Mesendoderm (in vitro differentiated cells): ENCODE data around the gene TDG.
"Not testable (repeated sequence)": the region's sequence is repeated elsewhere in the genome, so short reads cannot be mapped to it uniquely, and the experiment has no call there.

ENCODE experiments used
- DNase-seq: peaks from one replicate; pipeline ENCODE4 v3.0.0; 2013
- H2AK5ac ChIP-seq: 2 replicates; pipeline ENCODE4 v1.6.1; 2013; ENCODE audit warnings: low read length, inconsistent platforms
- H2BK120ac ChIP-seq: 2 replicates; pipeline ENCODE4 v1.6.1; 2013; ENCODE audit warnings: low read depth, mild to moderate bottlenecking, low read length, moderate library complexity, mixed read lengths
- H2BK15ac ChIP-seq: replicated peaks from 2 replicates; pipeline ENCODE4 v1.6.1; 2013; ENCODE audit warnings: low read depth, mild to moderate bottlenecking, moderate library complexity
- H2BK5ac ChIP-seq: 2 replicates; pipeline ENCODE4 v1.6.1; 2013; ENCODE audit warnings: low read length, inconsistent platforms
- H3K18ac ChIP-seq: 2 replicates; pipeline ENCODE4 v1.6.1; 2013; ENCODE audit warnings: mild to moderate bottlenecking, low read length, mixed read lengths
- H3K23ac ChIP-seq: one replicate; pipeline ENCODE4 v1.6.1; 2013; ENCODE audit warnings: low read length
- H3K27ac ChIP-seq: 2 replicates; pipeline ENCODE4 v1.5.1; 2013; ENCODE audit warnings: low read depth, mild to moderate bottlenecking, inconsistent platforms, low read length, moderate library complexity
- H3K27me3 ChIP-seq: 2 replicates; pipeline ENCODE4 v1.6.1; 2013; ENCODE audit warnings: low read length, control low read depth, mild to moderate bottlenecking, inconsistent platforms; ENCODE audit not compliant: insufficient read depth, poor library complexity
- H3K36me3 ChIP-seq: 2 replicates; pipeline ENCODE4 v1.6.1; 2013; ENCODE audit warnings: low read length, inconsistent platforms; ENCODE audit not compliant: control insufficient read depth, insufficient read depth
- H3K4ac ChIP-seq: one replicate; pipeline ENCODE4 v1.6.1; 2013; ENCODE audit warnings: low read depth, mild to moderate bottlenecking, low read length, moderate library complexity
- H3K4me1 ChIP-seq: 2 replicates; pipeline ENCODE4 v1.6.1; 2013; ENCODE audit warnings: low read depth, low read length, inconsistent platforms; ENCODE audit not compliant: control insufficient read depth
- H3K4me2 ChIP-seq: 2 replicates; pipeline ENCODE4 v1.6.1; 2013; ENCODE audit warnings: low read length
- H3K4me3 ChIP-seq: 2 replicates; pipeline ENCODE4 v1.5.1; 2013; ENCODE audit warnings: mild to moderate bottlenecking, low read length
- H3K56ac ChIP-seq: one replicate; pipeline ENCODE4 v1.6.1; 2013; ENCODE audit warnings: low read length
- H3K79me1 ChIP-seq: 2 replicates; pipeline ENCODE4 v1.6.1; 2013; ENCODE audit warnings: low read length, inconsistent platforms
- H3K79me2 ChIP-seq: 2 replicates; pipeline ENCODE4 v1.6.1; 2013; ENCODE audit warnings: mild to moderate bottlenecking, low read length; ENCODE audit not compliant: control insufficient read depth, insufficient read depth
- H3K9ac ChIP-seq: 2 replicates; pipeline ENCODE4 v1.6.1; 2013; ENCODE audit warnings: low read length, inconsistent platforms
- H4K5ac ChIP-seq: one replicate; pipeline ENCODE4 v1.6.1; 2013; ENCODE audit warnings: low read length
- H4K8ac ChIP-seq: one replicate; pipeline ENCODE4 v1.6.1; 2013; ENCODE audit warnings: low read depth, mild to moderate bottlenecking, control low read depth, low read length, moderate library complexity
- WGBS: extraction: QIAGEN DNeasy Blood & Tissue Kit; methylation state at CpG from one replicate; pipeline ENCODE4 v1.1.7; 2013; ENCODE audit warnings: low lambda C conversion rate, missing lambda C conversion rate; ENCODE audit not compliant: insufficient coverage; ENCODE audit errors: extremely low coverage; 5-methylcytosine and 5-hydroxymethylcytosine counted together

The TDG gene

DNA sequence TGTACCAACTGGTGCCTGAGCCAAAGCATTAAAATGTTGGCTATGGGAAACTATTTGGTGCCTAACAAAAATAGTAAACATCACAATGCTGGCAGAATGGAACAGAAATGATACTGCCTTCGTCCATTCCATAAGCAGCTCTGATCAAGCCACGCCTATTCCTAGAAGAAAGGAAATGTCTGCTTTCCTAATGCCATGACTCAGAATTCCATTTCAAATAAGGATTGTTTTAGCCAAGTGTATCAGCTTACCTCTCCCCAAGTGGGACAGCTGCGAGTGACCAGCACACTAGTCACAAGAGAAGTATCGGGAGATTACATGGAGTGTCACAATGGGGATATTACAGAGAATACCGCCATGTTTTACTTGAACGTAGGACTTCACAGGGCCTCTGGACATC is 45.6 kb downstream of the TDG start:
- Histone ChIP-seq H2BK120ac (no peak overlapping the region), H3K56ac (no peak overlapping the region), H3K4me3 (no peak overlapping the region), H3K79me1 (no peaks in the 10 kb centered on the region), H3K36me3 (no peaks in the 10 kb centered on the region), H2AK5ac (no peak overlapping the region), H3K4me1 (no peaks in the 10 kb centered on the region), H3K9ac (no peak overlapping the region), H4K5ac (no peak overlapping the region), H3K4me2 (no peak overlapping the region), H3K18ac (no peak overlapping the region), H2BK15ac (no peak overlapping the region), H3K4ac (no peak overlapping the region), H3K23ac (no peak overlapping the region), H2BK5ac (no peak overlapping the region), H3K27ac (no peak overlapping the region), H3K79me2 (no peaks in the 10 kb centered on the region), H4K8ac (no peak overlapping the region), H3K27me3 (no peaks in the 10 kb centered on the region)
- no CpG with 5 or more reads among the region's 6 CpGs for WGBS
- DNase-seq: no peak

DNA sequence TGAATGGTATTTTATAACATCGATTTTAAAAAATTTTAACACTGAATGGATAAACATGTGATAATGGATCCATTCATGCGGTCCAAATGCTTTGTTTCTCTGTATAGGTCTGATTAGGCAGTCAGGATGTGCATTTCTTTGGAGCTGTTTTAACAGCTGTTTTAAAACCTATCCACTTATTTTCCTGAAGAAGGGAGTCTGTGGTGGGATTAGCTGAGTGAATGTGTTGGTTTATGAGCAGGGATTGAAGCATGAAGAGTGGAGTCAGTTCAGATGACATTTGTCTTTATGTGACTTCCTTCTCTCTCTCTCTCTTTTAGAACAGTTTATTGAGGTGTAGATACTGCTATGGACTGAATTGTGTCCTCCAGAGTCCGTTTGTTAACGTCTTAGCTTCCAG is 46.7 kb downstream of the TDG start:
- no peak overlapping the region for H2BK5ac ChIP-seq
- no peak overlapping the region for H2AK5ac ChIP-seq
- no peaks in the 10 kb centered on the region for H3K4me1 ChIP-seq
- H2BK120ac ChIP-seq: no peak overlapping the region
- H3K23ac ChIP-seq: no peak overlapping the region
- no peak overlapping the region for H3K4me2 ChIP-seq
- H3K27me3 ChIP-seq: no peaks in the 10 kb centered on the region
- H3K36me3 ChIP-seq: no peaks in the 10 kb centered on the region
- no peak overlapping the region for H3K27ac ChIP-seq
- no peak overlapping the region for H4K5ac ChIP-seq
- no peak for DNase-seq
- H3K56ac ChIP-seq: no peak overlapping the region
- no peak overlapping the region for H2BK15ac ChIP-seq
- no peak overlapping the region for H3K4ac ChIP-seq
- no peaks in the 10 kb centered on the region for H3K79me1 ChIP-seq
- H4K8ac ChIP-seq: no peak overlapping the region
- WGBS: 100% methylated on average over 1 of the region's 4 CpGs
- no peak overlapping the region for H3K18ac ChIP-seq
- no peak overlapping the region for H3K4me3 ChIP-seq
- no peak overlapping the region for H3K9ac ChIP-seq
- no peaks in the 10 kb centered on the region for H3K79me2 ChIP-seq

- H3K9ac ChIP-seq, H3K23ac ChIP-seq, H3K56ac ChIP-seq, H2BK5ac ChIP-seq, H2AK5ac ChIP-seq, H3K4me1 ChIP-seq, H3K79me2 ChIP-seq, H4K5ac ChIP-seq, H3K18ac ChIP-seq, H3K4me3 ChIP-seq, H3K27me3 ChIP-seq, H3K36me3 ChIP-seq, H2BK15ac ChIP-seq, DNase-seq, H3K79me1 ChIP-seq, H4K8ac ChIP-seq, H2BK120ac ChIP-seq, H3K4ac ChIP-seq, H3K4me2 ChIP-seq, H3K27ac ChIP-seq: not testable (repeated sequence)
- no CpG with 5 or more reads among the region's 1 CpG for WGBS
These were observed 56.2 kb downstream of the TDG start for GRCh38 chr12:104021862-104022261.

DNA sequence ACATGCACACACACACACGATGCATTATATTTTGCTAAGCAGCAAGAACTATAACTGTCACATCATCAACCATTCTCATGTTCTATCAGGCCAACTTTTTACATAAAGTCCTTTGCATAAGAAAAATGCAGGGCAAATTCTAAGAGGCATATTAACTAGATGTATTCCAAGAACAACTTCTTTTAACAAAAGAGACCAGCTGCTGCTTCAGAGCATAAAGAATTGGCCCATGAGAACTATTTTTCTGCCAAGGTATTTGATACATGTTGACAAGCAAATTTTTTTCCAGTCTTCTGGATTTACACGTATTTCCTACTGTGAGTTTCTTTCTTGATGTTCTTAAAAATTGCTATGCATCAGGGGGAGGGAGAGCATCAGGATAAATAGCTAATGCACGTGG is 57.1 kb downstream of the TDG start:
- Histone ChIP-seq H4K8ac (no peak overlapping the region), H3K36me3 (no peaks in the 10 kb centered on the region), H2BK120ac (no peak overlapping the region), H3K4me2 (no peak overlapping the region), H3K4me3 (no peak overlapping the region), H3K79me2 (no peaks in the 10 kb centered on the region), H4K5ac (no peak overlapping the region), H3K18ac (no peak overlapping the region), H2BK5ac (no peak overlapping the region), H3K9ac (no peak overlapping the region), H3K56ac (no peak overlapping the region), H2BK15ac (no peak overlapping the region), H3K79me1 (no peaks in the 10 kb centered on the region), H2AK5ac (no peak overlapping the region), H3K4me1 (no peaks in the 10 kb centered on the region), H3K27ac (no peak overlapping the region), H3K23ac (no peak overlapping the region), H3K4ac (no peak overlapping the region), H3K27me3 (no peaks in the 10 kb centered on the region)
- WGBS: no CpG with 5 or more reads among the region's 3 CpGs
- no peak for DNase-seq

- H3K27me3 ChIP-seq: no peaks in the 10 kb centered on the region
- H2BK5ac ChIP-seq: no peak overlapping the region
- no peak for DNase-seq
- H3K4me2 ChIP-seq: no peak overlapping the region
- no peak overlapping the region for H3K23ac ChIP-seq
- H3K79me2 ChIP-seq: no peaks in the 10 kb centered on the region
- H2BK120ac ChIP-seq: no peak overlapping the region
- no peak overlapping the region for H2AK5ac ChIP-seq
- H3K9ac ChIP-seq: no peak overlapping the region
- no CpG with 5 or more reads among the region's 2 CpGs for WGBS
- H3K18ac ChIP-seq: no peak overlapping the region
- no peak overlapping the region for H3K27ac ChIP-seq
- no peak overlapping the region for H3K4ac ChIP-seq
- H3K4me1 ChIP-seq: no peaks in the 10 kb centered on the region
- no peaks in the 10 kb centered on the region for H3K79me1 ChIP-seq
- no peak overlapping the region for H3K56ac ChIP-seq
- H2BK15ac ChIP-seq: no peak overlapping the region
- no peaks in the 10 kb centered on the region for H3K36me3 ChIP-seq
- no peak overlapping the region for H4K5ac ChIP-seq
- H4K8ac ChIP-seq: no peak overlapping the region
- H3K4me3 ChIP-seq: no peak overlapping the region
These were observed 58.0 kb downstream of the TDG start for GRCh38 chr12:104023710-104024109.

DNA sequence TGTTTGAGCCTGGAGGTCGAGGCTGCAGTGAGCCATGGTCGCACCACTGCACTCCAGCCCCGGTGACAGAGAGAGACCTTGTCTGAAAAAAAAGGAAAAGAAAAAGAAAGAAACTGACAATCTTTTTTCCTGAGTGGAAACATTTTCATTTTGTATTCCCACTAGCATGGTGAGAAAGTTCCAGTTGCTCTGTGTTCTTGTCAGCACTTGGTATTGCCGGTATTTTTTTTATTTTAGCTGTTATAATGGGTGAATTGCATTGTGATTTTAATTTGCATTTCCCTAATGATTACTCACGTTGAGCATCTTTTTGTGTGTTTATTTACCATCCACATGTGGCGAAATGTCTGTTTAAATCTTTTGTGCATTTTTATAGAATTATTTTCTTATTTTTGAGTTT is 58.7 kb downstream of the TDG start:
- Histone ChIP-seq H4K8ac (no peak overlapping the region), H3K27ac (no peak overlapping the region), H3K27me3 (no peaks in the 10 kb centered on the region), H3K79me2 (no peaks in the 10 kb centered on the region), H2BK15ac (no peak overlapping the region), H2BK120ac (no peak overlapping the region), H3K4me1 (no peaks in the 10 kb centered on the region), H2AK5ac (no peak overlapping the region), H3K18ac (no peak overlapping the region), H3K4ac (no peak overlapping the region), H4K5ac (no peak overlapping the region), H3K4me2 (no peak overlapping the region), H3K79me1 (no peaks in the 10 kb centered on the region), H3K36me3 (no peaks in the 10 kb centered on the region), H3K23ac (no peak overlapping the region), H2BK5ac (no peak overlapping the region), H3K9ac (no peak overlapping the region), H3K4me3 (no peak overlapping the region), H3K56ac (no peak overlapping the region)
- DNase-seq: no peak
- no CpG with 5 or more reads among the region's 6 CpGs for WGBS
